Measurements from ENCODE around the gene RFTN1. TPM values are rescaled to one million over a fixed set of nuclear protein-coding genes. Genes with fewer than 3 reads are reported as not detected.

RFTN1 gene
- total RNA-seq, 1 experiment from 2014 or later, result 4.5 TPM

- H3K4me3 Mint-ChIP-seq (ENCODE audit: unreplicated experiment), result no peak overlapping the region
- peaks cover 15% of the 10 kb centered on the region for H3K27me3 Mint-ChIP-seq (ENCODE audit: insufficient read depth, unreplicated experiment)
- peaks cover 10% of the 10 kb centered on the region for H3K9me3 Mint-ChIP-seq (ENCODE audit: unreplicated experiment)
- intact Hi-C loops (cut with micrococcal nuclease), result no loop called here
- CTCF ChIA-PET, result no interaction called here
- POLR2A ChIA-PET, result interaction anchor here (1.1 kb wide), 1 partner anchor 221 kb away, joined by 4 read pairs; no protein-coding TSS in a partner anchor
- BruUV-seq (replicated peaks), result no TSS peak
- DNase-seq (ENCODE audit: unreplicated experiment), result peak; percentile 24
- no peak overlapping the region for H3K27ac Mint-ChIP-seq (ENCODE audit: low read depth, unreplicated experiment)
- no peak for TF ChIP-seq CTCF (IDR thresholded peaks at IDR 0.05; ENCODE audit: unreplicated experiment)
- no peaks in the 10 kb centered on the region for H3K4me1 Mint-ChIP-seq (ENCODE audit: insufficient read depth, unreplicated experiment)
- H3K36me3 Mint-ChIP-seq (ENCODE audit: insufficient read depth, unreplicated experiment), result no peaks in the 10 kb centered on the region
These were observed 10.3 kb upstream of the RFTN1 start for GRCh38 chr3:16523778-16524177.

- ChIA-PET POLR2A (no interaction called here), CTCF (no interaction called here)
- BruUV-seq (replicated peaks), result no TSS peak
- no peaks in the 10 kb centered on the region for H3K36me3 Mint-ChIP-seq (ENCODE audit: insufficient read depth, unreplicated experiment)
- no peak overlapping the region for H3K27ac Mint-ChIP-seq (ENCODE audit: low read depth, unreplicated experiment)
- no peak for DNase-seq (ENCODE audit: unreplicated experiment)
- no peak overlapping the region for H3K4me3 Mint-ChIP-seq (ENCODE audit: unreplicated experiment)
- peaks cover 15% of the 10 kb centered on the region for H3K27me3 Mint-ChIP-seq (ENCODE audit: insufficient read depth, unreplicated experiment)
- H3K9me3 Mint-ChIP-seq (ENCODE audit: unreplicated experiment), result peaks cover 10% of the 10 kb centered on the region
- H3K4me1 Mint-ChIP-seq (ENCODE audit: insufficient read depth, unreplicated experiment), result no peaks in the 10 kb centered on the region
- intact Hi-C loops (cut with micrococcal nuclease), result no loop called here
- no peak for TF ChIP-seq CTCF (IDR thresholded peaks at IDR 0.05; ENCODE audit: unreplicated experiment)
These were observed 9.3 kb upstream of the RFTN1 start for GRCh38 chr3:16522834-16523233.

GRCh38 chr3:16520970-16521881, 7.7 kb upstream of the RFTN1 start:
- DNase-seq (ENCODE audit: unreplicated experiment), result no peak
- no peaks in the 10 kb centered on the region for H3K4me1 Mint-ChIP-seq (ENCODE audit: insufficient read depth, unreplicated experiment)
- POLR2A ChIA-PET, result no interaction called here
- no peaks in the 10 kb centered on the region for H3K36me3 Mint-ChIP-seq (ENCODE audit: insufficient read depth, unreplicated experiment)
- H3K4me3 Mint-ChIP-seq (ENCODE audit: unreplicated experiment), result no peak overlapping the region
- no TSS peak for BruUV-seq (replicated peaks)
- no peak overlapping the region for H3K27ac Mint-ChIP-seq (ENCODE audit: low read depth, unreplicated experiment)
- no peak for TF ChIP-seq CTCF (IDR thresholded peaks at IDR 0.05; ENCODE audit: unreplicated experiment)
- CTCF ChIA-PET, result interaction anchor here (0.6 kb wide), 1 partner anchor 413 kb away, joined by 3 read pairs; no protein-coding TSS in a partner anchor
- peaks cover 10% of the 10 kb centered on the region for H3K9me3 Mint-ChIP-seq (ENCODE audit: unreplicated experiment)
- peaks cover 15% of the 10 kb centered on the region for H3K27me3 Mint-ChIP-seq (ENCODE audit: insufficient read depth, unreplicated experiment)
- intact Hi-C loops (cut with micrococcal nuclease), result no loop called here

GRCh38 chr3:16520241-16520969, 6.9 kb upstream of the RFTN1 start:
- TF ChIP-seq CTCF (IDR thresholded peaks at IDR 0.05; ENCODE audit: unreplicated experiment), result no peak
- H3K4me1 Mint-ChIP-seq (ENCODE audit: insufficient read depth, unreplicated experiment), result no peaks in the 10 kb centered on the region
- POLR2A ChIA-PET, result no interaction called here
- peaks cover 15% of the 10 kb centered on the region for H3K27me3 Mint-ChIP-seq (ENCODE audit: insufficient read depth, unreplicated experiment)
- CTCF ChIA-PET, result no interaction called here
- no peaks in the 10 kb centered on the region for H3K36me3 Mint-ChIP-seq (ENCODE audit: insufficient read depth, unreplicated experiment)
- intact Hi-C loops (cut with micrococcal nuclease), result no loop called here
- no TSS peak for BruUV-seq (replicated peaks)
- peaks cover 10% of the 10 kb centered on the region for H3K9me3 Mint-ChIP-seq (ENCODE audit: unreplicated experiment)
- DNase-seq (ENCODE audit: unreplicated experiment), result no peak
- no peak overlapping the region for H3K4me3 Mint-ChIP-seq (ENCODE audit: unreplicated experiment)
- no peak overlapping the region for H3K27ac Mint-ChIP-seq (ENCODE audit: low read depth, unreplicated experiment)
